BE2C (cell line): Measurements from ENCODE around the gene GH1.
A peak's percentile ranks its signal among the peaks of the same experiment; 100 is the strongest.

Experiments used
- DNase-seq: peaks from one replicate; pipeline ENCODE4 v3.0.0-alpha.2; 2020
- H3K27me3 ChIP-seq: fragments of 250-450 bp; sonication (Bioruptor Pico); 2 replicates; pipeline ENCODE4 v1.5.1; 2020; ENCODE audit warnings: mild to moderate bottlenecking
- H3K36me3 ChIP-seq: fragments of 250-450 bp; sonication (Bioruptor Pico); 2 replicates; pipeline ENCODE4 v1.5.1; 2020; ENCODE audit warnings: mild to moderate bottlenecking
- H3K4me1 ChIP-seq: fragments of 250-450 bp; sonication (Bioruptor Pico); 2 replicates; pipeline ENCODE4 v1.5.1; 2020
- H3K4me3 ChIP-seq: 2 replicates; pipeline ENCODE4 v1.5.1; 2011; ENCODE audit warnings: low read depth, low read length
- H3K9me3 ChIP-seq: fragments of 250-450 bp; sonication (Bioruptor Pico); 2 replicates; pipeline ENCODE4 v1.5.1; 2020
- CTCF ChIP-seq: IDR thresholded peaks from 2 replicates; pipeline ENCODE4 v1.5.1; 2012; ENCODE audit warnings: mild to moderate bottlenecking, low read depth, low read length

The GH1 gene

GRCh38 chr17:63950940-63951907, 32.6 kb upstream of the GH1 start:
- Histone ChIP-seq H3K36me3 (no peaks in the 10 kb centered on the region), H3K9me3 (no peaks in the 10 kb centered on the region), H3K4me3 (no peak overlapping the region), H3K4me1 (no peaks in the 10 kb centered on the region), H3K27me3 (no peaks in the 10 kb centered on the region)
- DNase-seq = no peak
- TF ChIP-seq CTCF = peak; percentile 42

GRCh38 chr17:63949576-63950250, 31.1 kb upstream of the GH1 start:
- Histone ChIP-seq H3K27me3 (no peaks in the 10 kb centered on the region), H3K36me3 (no peaks in the 10 kb centered on the region), H3K9me3 (no peaks in the 10 kb centered on the region), H3K4me3 (no peak overlapping the region), H3K4me1 (no peaks in the 10 kb centered on the region)
- no peak for DNase-seq
- no peak for TF ChIP-seq CTCF

- no peaks in the 10 kb centered on the region for H3K9me3 ChIP-seq
- no peaks in the 10 kb centered on the region for H3K4me1 ChIP-seq
- H3K36me3 ChIP-seq = no peaks in the 10 kb centered on the region
- no peak for TF ChIP-seq CTCF
- H3K4me3 ChIP-seq = no peak overlapping the region
- no peaks in the 10 kb centered on the region for H3K27me3 ChIP-seq
- no peak for DNase-seq
Measured at GRCh38 chr17:63948521-63948920, 29.9 kb upstream of the GH1 start.

- Histone ChIP-seq H3K36me3 (no peaks in the 10 kb centered on the region), H3K4me3 (no peak overlapping the region), H3K4me1 (no peaks in the 10 kb centered on the region), H3K9me3 (no peaks in the 10 kb centered on the region), H3K27me3 (no peaks in the 10 kb centered on the region)
- DNase-seq = no peak
- TF ChIP-seq CTCF = no peak
Measured at GRCh38 chr17:63947711-63948330, 29.2 kb upstream of the GH1 start.

GRCh38 chr17:63946440-63947363, 28.1 kb upstream of the GH1 start:
- Histone ChIP-seq H3K4me1 (no peaks in the 10 kb centered on the region), H3K36me3 (no peaks in the 10 kb centered on the region), H3K27me3 (no peaks in the 10 kb centered on the region), H3K9me3 (no peaks in the 10 kb centered on the region), H3K4me3 (no peak overlapping the region)
- DNase-seq = peak; percentile 74
- TF ChIP-seq CTCF = peak; percentile 69
